HEK293 (cell line): ENCODE measurements around the gene DPM2.
A peak's percentile ranks its signal among the peaks of the same experiment; 100 is the strongest.

ENCODE experiments used
- GLI2 ChIP-seq: fragments of 450-650 bp; formaldehyde crosslinking; IDR thresholded peaks from 2 replicates; pipeline ENCODE4; 2017; ENCODE audit warnings: missing biosample characterization, missing genetic modification characterization, low read depth, borderline replicate concordance
- KLF7 ChIP-seq: fragments of 450-650 bp; formaldehyde crosslinking; IDR thresholded peaks from 2 replicates; pipeline ENCODE4 v1.5.1; 2016; ENCODE audit warnings: missing biosample characterization, missing genetic modification characterization, borderline replicate concordance
- PATZ1 ChIP-seq: fragments of 450-650 bp; formaldehyde crosslinking; IDR thresholded peaks from 2 replicates; pipeline ENCODE4 v1.5.1; 2016; ENCODE audit warnings: missing biosample characterization, missing genetic modification characterization
- PBX3 ChIP-seq: sonication (generic); formaldehyde crosslinking; IDR thresholded peaks from 2 replicates; pipeline ENCODE4 v1.8.1; 2022; ENCODE audit warnings: mild to moderate bottlenecking, moderate library complexity, missing genetic modification reagents
- PRDM4 ChIP-seq: fragments of 450-650 bp; formaldehyde crosslinking; IDR thresholded peaks from 2 replicates; pipeline ENCODE4 v1.5.1; 2017; ENCODE audit warnings: missing biosample characterization, missing genetic modification characterization
- TSHZ1 ChIP-seq: fragments of 450-650 bp; formaldehyde crosslinking; IDR thresholded peaks from 2 replicates; pipeline ENCODE4 v1.5.1; 2016; ENCODE audit warnings: missing biosample characterization, missing genetic modification characterization, borderline replicate concordance
- ZBTB20 ChIP-seq: fragments of 450-650 bp; formaldehyde crosslinking; IDR thresholded peaks from 2 replicates; pipeline ENCODE4 v1.5.1; 2016; ENCODE audit warnings: missing biosample characterization, missing genetic modification characterization
- ZBTB26 ChIP-seq: fragments of 450-650 bp; formaldehyde crosslinking; optimal IDR thresholded peaks from 2 replicates; pipeline ENCODE3; 2016; ENCODE audit warnings: missing biosample characterization, mild to moderate bottlenecking, missing genetic modification characterization
- ZNF140 ChIP-seq: fragments of 450-650 bp; formaldehyde crosslinking; IDR thresholded peaks from 2 replicates; pipeline ENCODE4 v1.5.1; 2016; ENCODE audit warnings: missing biosample characterization, missing genetic modification characterization
- ZNF146 ChIP-seq: fragments of 450-650 bp; formaldehyde crosslinking; IDR thresholded peaks from 2 replicates; pipeline ENCODE4 v1.5.1; 2016; ENCODE audit warnings: missing biosample characterization, missing genetic modification characterization
- ZNF211 ChIP-seq: fragments of 450-650 bp; formaldehyde crosslinking; IDR thresholded peaks from 2 replicates; pipeline ENCODE4 v1.5.1; 2016; ENCODE audit warnings: low read depth, missing biosample characterization, missing genetic modification characterization
- ZNF302 ChIP-seq: fragments of 450-650 bp; formaldehyde crosslinking; IDR thresholded peaks from 2 replicates; pipeline ENCODE4 v1.5.1; 2016; ENCODE audit warnings: missing biosample characterization, missing genetic modification characterization, low read depth
- ZNF335 ChIP-seq: fragments of 450-650 bp; formaldehyde crosslinking; conservative IDR thresholded peaks from 2 replicates; pipeline ENCODE4 v1.5.1; 2016; ENCODE audit warnings: missing biosample characterization, missing genetic modification characterization
- ZNF350 ChIP-seq: fragments of 450-650 bp; formaldehyde crosslinking; IDR thresholded peaks from 2 replicates; pipeline ENCODE4 v1.5.0; 2017; ENCODE audit warnings: missing biosample characterization, mild to moderate bottlenecking, missing genetic modification characterization
- ZNF473 ChIP-seq: fragments of 450-650 bp; formaldehyde crosslinking; IDR thresholded peaks from 2 replicates; pipeline ENCODE4 v1.5.1; 2017; ENCODE audit warnings: missing biosample characterization, missing genetic modification characterization
- ZNF48 ChIP-seq: fragments of 450-650 bp; formaldehyde crosslinking; IDR thresholded peaks from 2 replicates; pipeline ENCODE4 v1.5.1; 2016; ENCODE audit warnings: missing biosample characterization, missing genetic modification characterization
- ZNF488 ChIP-seq: fragments of 450-650 bp; formaldehyde crosslinking; IDR thresholded peaks from 2 replicates; pipeline ENCODE4 v1.5.1; 2016; ENCODE audit warnings: missing biosample characterization, missing genetic modification characterization
- ZNF521 ChIP-seq: fragments of 450-650 bp; formaldehyde crosslinking; IDR thresholded peaks from 2 replicates; pipeline ENCODE4 v1.5.1; 2017; ENCODE audit warnings: missing biosample characterization, mild to moderate bottlenecking, missing genetic modification characterization
- ZNF560 ChIP-seq: fragments of 450-650 bp; formaldehyde crosslinking; IDR thresholded peaks from 2 replicates; pipeline ENCODE4 v1.5.1; 2017; ENCODE audit warnings: missing biosample characterization, missing genetic modification characterization, borderline replicate concordance
- ZNF621 ChIP-seq: fragments of 450-650 bp; formaldehyde crosslinking; IDR thresholded peaks from 2 replicates; pipeline ENCODE4 v1.5.1; 2017; ENCODE audit warnings: missing biosample characterization, missing genetic modification characterization
- ZNF654 ChIP-seq: fragments of 450-650 bp; formaldehyde crosslinking; IDR thresholded peaks from 2 replicates; pipeline ENCODE4 v1.5.1; 2016; ENCODE audit warnings: low read depth, missing biosample characterization, missing genetic modification characterization
- ZNF677 ChIP-seq: fragments of 450-650 bp; IDR thresholded peaks from 2 replicates; pipeline ENCODE4 v1.5.0; 2018; ENCODE audit warnings: missing biosample characterization, mild to moderate bottlenecking, missing genetic modification characterization, moderate library complexity
- ZNF830 ChIP-seq: fragments of 450-650 bp; IDR thresholded peaks from 2 replicates; pipeline ENCODE4 v1.5.0; 2018; ENCODE audit warnings: missing biosample characterization, missing genetic modification characterization, low read depth, mild to moderate bottlenecking, moderate library complexity
- ZSCAN16 ChIP-seq: fragments of 450-650 bp; formaldehyde crosslinking; IDR thresholded peaks from 2 replicates; pipeline ENCODE4 v1.5.1; 2016; ENCODE audit warnings: missing biosample characterization, missing genetic modification characterization

The DPM2 gene

GRCh38 chr9:127916720-127917581, 20.7 kb downstream of the DPM2 start, which contains the start of gene ST6GALNAC4 (continued):
- TF ChIP-seq ZNF560 = no peak
- TF ChIP-seq ZNF140 (tag by site-specific recombination) = no peak
- peak; percentile 67 for TF ChIP-seq ZNF335
- TF ChIP-seq PBX3 (CRISPR knock-in tag) = peak; percentile 25; the same call in 1 of the 2 replicates
- no peak for TF ChIP-seq KLF7 (tag by site-specific recombination)
- no peak for TF ChIP-seq ZNF521 (tag by site-specific recombination)
- peak; percentile 45; the same call in 1 of the 2 replicates for TF ChIP-seq ZBTB20
- TF ChIP-seq ZNF146 = no peak
- no peak for TF ChIP-seq ZNF488 (tag by site-specific recombination)
- TF ChIP-seq ZSCAN16 (tag by site-specific recombination) = no peak
- TF ChIP-seq ZNF473 = no peak
- TF ChIP-seq ZNF654 (tag by site-specific recombination) = no peak
- TF ChIP-seq PRDM4 (tag by site-specific recombination) = no peak
- TF ChIP-seq ZBTB26 (tag by site-specific recombination) = peak; percentile 38
- no peak for TF ChIP-seq ZNF350 (tag by site-specific recombination)
- TF ChIP-seq ZNF621 (tag by site-specific recombination) = no peak
- TF ChIP-seq TSHZ1 (tag by site-specific recombination) = no peak
- no peak for TF ChIP-seq GLI2 (tag by site-specific recombination)
- no peak for TF ChIP-seq ZNF211 (tag by site-specific recombination)
- no peak for TF ChIP-seq ZNF677 (tag by site-specific recombination)
- TF ChIP-seq ZNF830 = no peak
- no peak for TF ChIP-seq ZNF302 (tag by site-specific recombination)
- TF ChIP-seq ZNF48 = no peak
- TF ChIP-seq PATZ1 = 0 out of 2 replicates have a peak, but pooled peaks have one; percentile 36
